Stimulated activated CD8-positive, alpha-beta memory T cell treated with anti-CD3 and anti-CD28 coated beads, Interleukin-12 subunit alpha, Interleukin-12 subunit beta, amount 100 ng/mL, for 4 hours (primary cell): ENCODE data around the gene KRTAP4-11.
"Not testable (repeated sequence)": the region's sequence is repeated elsewhere in the genome, so short reads cannot be mapped to it uniquely, and the experiment has no call there.

Experiments
- DNase-seq: peaks from one replicate; pipeline ENCODE4 v3.0.0-alpha.2; 2020; ENCODE audit warnings: low read depth

The KRTAP4-11 gene

GRCh38 chr17:41117846-41118386 is at the start of gene KRTAP4-11:
Gene KRTAP4-11, minus strand, starts transcription at chr17:41118373. Its CDS starts 58 bp downstream, at chr17:41118315.
- DNase-seq, result not testable (repeated sequence)

GRCh38 chr17:41167561-41167960 is 49.4 kb upstream of the KRTAP4-11 start:
- DNase-seq, result no peak

DNA sequence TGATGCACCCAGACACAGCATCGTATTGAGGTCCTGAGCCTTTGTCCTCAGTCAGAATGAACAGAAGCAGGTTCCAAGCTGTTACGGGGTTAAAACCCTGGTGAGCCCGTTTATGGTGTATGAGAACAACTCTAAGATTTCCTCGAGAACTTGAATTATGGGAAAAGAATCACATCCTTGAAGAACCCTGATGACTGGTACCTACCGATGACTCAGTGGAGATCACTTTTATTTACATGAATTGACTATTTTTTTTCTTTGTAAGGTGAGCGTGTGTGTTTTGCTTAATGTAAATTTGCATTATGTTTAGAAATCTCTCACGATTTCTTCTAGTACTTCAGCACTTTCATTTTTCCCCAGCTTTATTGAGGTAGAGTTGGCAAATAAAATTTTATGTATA is 45.7 kb upstream of the KRTAP4-11 start:
- DNase-seq, result no peak

DNA sequence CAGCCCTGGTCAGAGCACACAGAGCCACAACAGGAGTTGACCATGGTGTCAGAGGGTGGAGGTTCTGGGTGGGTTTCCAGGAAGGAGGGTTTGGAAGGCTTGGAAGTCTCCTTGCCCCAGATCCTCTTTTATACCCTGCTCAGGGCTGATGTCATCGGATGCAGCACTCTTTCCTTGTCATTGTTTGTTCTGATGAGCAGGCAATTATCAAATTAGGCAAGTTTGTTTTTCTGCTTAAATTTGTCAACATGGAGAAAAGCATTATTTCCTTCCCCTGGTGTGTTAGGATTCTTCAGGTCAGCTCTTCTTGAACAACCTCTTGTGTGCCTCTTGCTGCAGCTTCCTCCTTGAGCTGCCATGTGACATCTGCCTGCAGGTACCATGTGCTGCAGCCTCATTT is 42.5 kb upstream of the KRTAP4-11 start, which contains the start of gene KRTAP4-4:
TSS of gene KRTAP4-4 (minus strand) at position 101 of the 400 bp plus-strand sequence. CDS start at position 44, 57 bp downstream.
- DNase-seq, result no peak

GRCh38 chr17:41160190-41160589 is 42.0 kb upstream of the KRTAP4-11 start:
- DNase-seq, result not testable (repeated sequence)

- no peak for DNase-seq
These were observed 35.7 kb upstream of the KRTAP4-11 start for GRCh38 chr17:41153856-41154255.

DNA sequence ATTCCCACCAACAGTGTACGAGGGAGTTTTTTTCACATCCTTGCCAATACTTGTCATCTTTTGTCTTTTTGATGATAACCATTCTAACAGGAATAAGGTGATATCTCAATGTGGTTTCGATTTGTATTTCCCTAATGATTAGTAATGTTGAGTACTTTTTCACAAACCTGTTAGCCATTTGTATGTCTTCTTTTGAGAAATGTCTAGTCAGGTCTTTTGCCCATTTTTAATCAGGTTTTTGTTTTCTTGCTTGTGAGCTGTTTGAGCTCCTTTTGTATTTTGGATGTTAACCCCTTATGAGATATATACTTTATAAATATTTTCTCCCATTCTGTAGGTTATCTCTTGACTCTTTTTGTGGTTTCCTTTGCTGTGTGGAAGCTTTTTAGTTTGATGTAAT is 33.4 kb upstream of the KRTAP4-11 start:
- no peak for DNase-seq

DNA sequence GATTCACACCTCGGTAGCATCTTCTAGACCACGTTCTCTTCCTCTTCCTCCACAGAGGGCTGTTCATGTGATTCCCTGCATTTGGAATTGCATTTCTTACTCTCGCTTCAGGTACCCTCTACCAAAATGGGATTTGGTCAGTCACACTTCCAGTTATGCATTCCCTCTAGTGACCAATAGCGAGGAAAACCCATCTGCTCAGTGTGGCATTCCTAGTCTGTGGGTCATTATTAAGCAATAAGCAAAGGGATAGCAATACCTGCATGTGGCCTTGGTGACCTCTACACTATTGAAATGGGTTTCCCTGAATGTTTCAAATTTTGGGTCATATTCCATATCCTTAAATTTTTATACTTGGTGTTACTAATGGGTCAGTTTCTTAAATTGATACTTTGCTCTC is 31.9 kb upstream of the KRTAP4-11 start:
- DNase-seq, result no peak

DNA sequence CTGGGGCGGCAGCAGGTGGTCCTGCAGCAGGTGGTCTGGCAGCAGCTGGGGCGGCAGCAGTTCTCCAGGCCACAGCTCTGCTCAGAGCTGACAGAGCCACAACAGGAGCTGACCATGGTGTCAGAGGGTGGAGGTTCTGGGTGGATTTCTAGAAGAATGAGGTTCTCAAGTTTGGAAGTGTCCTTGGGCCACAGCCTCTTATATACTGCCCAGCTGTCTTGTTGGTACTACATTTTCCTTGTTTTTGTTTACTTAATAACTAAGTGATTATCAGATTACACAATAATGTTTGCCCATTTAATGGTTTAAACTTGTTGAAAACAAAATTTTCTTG is 31.4 kb upstream of the KRTAP4-11 start, which contains the start of gene KRTAP4-5:
TSS of gene KRTAP4-5 (minus strand) at position 174 of the 334 bp plus-strand sequence. CDS start at position 116, 58 bp downstream.
- DNase-seq, result no peak

GRCh38 chr17:41148971-41149651 is 30.9 kb upstream of the KRTAP4-11 start:
- DNase-seq, result not testable (repeated sequence)

DNA sequence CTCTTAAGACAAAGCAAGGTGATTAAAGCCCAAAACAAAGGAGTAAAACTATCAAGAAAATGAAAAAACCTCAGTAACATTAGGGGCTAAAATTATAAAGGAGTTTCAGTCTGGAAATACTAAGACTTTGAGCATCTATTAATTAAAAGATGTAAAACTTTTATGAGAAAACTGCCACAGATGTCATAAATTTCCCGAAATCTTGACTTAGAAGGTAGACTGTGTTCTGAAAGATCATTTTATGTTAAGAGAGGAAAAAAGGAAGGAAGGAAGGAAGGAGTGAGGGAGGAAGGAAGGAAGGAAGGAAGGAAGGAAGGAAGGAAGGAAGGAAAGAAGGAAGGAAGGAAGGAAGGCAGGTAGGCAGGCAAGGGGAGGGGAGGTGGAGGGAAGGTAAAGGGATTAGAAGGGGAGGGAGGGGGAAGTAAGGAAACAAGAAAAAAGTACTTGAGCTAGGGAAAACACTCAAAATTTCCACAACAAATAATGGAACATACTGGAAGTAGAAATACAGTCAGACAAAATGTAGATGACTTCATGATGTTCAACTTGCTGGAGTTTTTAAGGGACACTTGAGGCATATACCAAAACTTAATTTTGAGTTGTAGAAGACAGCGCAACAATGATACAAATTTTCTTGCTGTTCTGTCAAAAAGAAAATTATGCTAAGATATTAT is 29.5 kb upstream of the KRTAP4-11 start:
- DNase-seq, result no peak

DNA sequence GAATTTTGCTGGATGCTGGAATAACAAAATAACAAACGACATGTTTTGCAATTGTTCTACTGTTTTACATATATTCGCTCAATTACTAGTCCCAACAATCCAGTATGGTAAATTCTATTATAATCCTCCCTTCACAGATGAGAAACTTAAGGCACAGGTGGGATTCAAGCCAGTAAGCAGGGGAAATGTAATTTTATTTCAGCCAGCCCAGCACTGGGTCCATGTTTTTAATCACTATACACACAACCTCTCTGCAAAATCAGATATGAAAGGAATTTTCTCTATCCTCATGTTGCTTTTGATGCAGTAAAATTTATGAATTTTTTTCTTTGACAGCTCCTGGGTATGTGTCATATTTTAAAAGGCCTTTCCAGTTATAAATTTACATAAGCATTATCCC is 27.1 kb upstream of the KRTAP4-11 start:
- no peak for DNase-seq

- no peak for DNase-seq
These were observed 26.7 kb upstream of the KRTAP4-11 start for GRCh38 chr17:41144846-41145245.

GRCh38 chr17:41141361-41141760 is 23.2 kb upstream of the KRTAP4-11 start:
- DNase-seq, result no peak

DNA sequence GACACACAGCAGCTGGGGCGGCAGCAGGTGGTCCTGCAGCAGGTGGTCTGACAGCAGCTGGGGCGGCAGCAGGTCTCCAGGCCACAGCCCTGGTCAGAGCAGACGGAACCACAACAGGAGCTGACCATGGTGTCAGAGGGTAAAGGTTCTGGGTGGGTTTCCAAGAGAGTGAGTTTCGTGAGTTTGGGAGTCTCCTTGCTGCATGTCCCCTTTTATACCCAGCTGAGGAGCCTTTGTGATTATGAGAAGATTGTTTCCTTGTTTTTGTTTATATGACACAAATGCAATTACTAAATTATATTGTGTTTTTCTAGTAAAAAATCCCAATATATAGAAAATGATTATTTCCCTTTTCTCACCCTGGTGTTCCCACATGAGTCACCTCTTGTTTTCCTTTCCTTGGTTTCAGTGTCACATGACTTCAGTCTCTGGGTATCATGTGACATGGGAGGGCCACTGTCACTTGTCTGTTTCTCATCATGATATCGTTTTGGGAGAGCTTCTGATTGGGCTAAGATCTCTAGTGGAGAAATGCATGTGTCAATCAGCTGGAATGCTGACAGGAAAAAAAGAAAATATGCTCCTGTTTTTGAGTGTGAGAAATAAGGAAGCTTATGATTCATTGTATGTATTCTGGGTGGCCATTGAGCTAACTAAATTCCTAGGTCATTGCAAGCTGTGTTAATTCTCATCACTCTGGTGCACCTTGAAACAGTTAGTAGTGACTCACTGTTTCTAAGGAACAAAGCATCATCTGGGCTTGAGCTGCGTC is 22.4 kb upstream of the KRTAP4-11 start, which contains the start of gene KRTAP4-6:
TSS of gene KRTAP4-6 (minus strand) at position 185 of the 772 bp plus-strand sequence. CDS start at position 128, 57 bp downstream.
- no peak for DNase-seq

GRCh38 chr17:41139865-41140264 is 21.7 kb upstream of the KRTAP4-11 start:
- not testable (repeated sequence) for DNase-seq

DNA sequence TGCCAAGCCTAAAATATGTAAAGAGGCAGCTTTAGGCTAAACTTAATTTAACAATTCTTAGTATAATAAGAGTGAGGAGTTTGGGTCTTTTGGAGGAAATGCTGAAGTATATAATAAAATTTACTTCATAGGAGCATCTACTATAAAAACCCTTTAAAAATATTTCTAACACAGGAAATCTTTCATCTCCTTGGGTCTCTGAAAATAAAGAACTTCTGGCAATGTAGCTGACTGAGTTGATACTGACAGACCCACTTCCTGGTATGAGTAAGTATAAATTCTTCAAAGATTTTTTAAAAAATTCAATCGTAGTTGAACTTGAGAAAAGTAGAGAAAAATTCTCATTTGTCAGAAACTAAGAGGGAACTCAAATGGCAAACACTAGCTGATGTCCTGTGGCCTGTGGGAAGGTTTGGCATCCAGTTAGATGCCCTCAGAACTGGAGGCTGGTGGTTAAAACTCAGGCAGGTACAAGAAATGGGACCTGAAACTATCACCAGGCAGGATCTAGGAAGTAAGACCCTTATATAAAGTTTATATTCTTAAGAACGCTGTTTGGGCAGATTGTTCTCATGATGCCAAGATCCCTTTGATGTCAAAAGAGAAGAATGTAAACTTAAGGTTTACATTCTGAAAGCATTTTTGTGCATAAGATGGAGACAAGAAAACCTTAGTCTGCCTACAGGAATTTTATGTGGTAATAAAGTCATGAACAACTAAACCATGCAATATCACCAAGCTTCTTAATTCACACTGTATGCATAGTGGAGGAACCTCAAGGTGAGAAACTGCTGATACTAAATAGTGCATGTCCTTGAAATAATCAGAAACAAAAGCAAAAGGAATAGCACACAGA is 15.9 kb upstream of the KRTAP4-11 start:
- no peak for DNase-seq

- DNase-seq, result no peak
These were observed 13.8 kb upstream of the KRTAP4-11 start for GRCh38 chr17:41131979-41132378.

DNA sequence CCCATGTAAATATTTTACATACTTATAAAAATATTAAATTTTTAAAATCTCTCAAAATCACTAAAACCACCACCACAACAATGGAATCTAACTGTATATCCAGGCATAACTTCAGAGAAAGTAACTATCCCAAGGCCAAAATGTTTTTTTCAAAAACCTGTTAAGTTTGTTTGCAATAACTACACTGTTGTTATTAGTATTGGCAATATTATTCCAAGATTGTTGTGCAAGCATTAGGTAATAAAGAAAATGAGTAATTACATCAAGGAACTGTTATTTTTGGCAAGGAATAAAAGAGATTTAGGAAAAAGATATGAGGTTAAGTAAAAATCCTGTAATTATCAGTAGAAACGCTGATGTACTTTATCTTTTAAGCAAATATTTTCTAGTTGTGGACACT is 9.2 kb upstream of the KRTAP4-11 start:
- no peak for DNase-seq

DNA sequence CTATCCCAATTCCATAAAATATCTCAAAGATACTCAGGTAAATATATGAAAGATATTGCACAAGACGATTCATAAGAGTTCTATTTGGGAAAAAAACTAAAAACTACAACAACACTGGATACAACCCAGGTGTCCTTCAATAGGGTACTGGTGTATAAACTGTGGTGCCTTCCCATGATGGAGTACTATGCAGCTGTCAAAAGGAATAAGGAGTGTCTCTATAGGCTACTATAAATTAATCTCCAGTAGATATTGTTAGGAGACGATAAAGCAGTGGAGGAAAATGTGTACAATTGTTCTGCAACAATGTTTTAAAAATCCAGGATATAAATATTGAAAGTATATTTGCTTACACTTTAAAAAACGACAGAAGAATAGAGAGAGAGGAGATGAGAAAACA is 8.2 kb upstream of the KRTAP4-11 start:
- DNase-seq, result no peak

- DNase-seq, result no peak
These were observed 6.9 kb upstream of the KRTAP4-11 start for GRCh38 chr17:41125064-41125463.
